CD4-positive, alpha-beta T cell treated with Interleukin-6 for 4 hours (primary cell): ENCODE data around the gene ABCB11.
"Not testable (repeated sequence)": the region's sequence is repeated elsewhere in the genome, so short reads cannot be mapped to it uniquely, and the experiment has no call there.

Source experiments
- DNase-seq: peaks from one replicate; pipeline ENCODE4 v3.0.0-alpha.2; 2020; ENCODE audit warnings: mixed read lengths

Gene ABCB11

GRCh38 chr2:169041594-169041993 lies 10.5 kb upstream of the ABCB11 start:
- no peak for DNase-seq

DNA sequence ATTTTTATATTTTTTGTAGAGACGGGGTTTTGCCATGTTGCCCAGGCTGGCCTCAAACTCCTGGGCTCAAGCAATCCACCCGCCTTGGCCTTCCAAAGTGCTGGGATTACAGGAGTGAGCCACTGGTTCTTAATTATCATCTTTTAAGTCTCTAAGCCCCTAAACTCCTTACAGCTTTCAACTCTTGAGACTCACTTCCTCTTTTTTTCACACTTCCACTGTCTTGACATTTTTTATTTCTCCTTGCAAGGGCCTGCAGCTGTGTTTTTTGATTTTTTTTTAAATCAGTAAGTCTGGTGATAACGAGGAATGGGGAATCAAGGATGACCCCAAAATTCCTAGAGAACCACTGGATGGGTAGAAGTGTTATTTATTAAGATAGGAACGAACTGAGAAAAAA lies 8.6 kb upstream of the ABCB11 start:
- DNase-seq: no peak

DNA sequence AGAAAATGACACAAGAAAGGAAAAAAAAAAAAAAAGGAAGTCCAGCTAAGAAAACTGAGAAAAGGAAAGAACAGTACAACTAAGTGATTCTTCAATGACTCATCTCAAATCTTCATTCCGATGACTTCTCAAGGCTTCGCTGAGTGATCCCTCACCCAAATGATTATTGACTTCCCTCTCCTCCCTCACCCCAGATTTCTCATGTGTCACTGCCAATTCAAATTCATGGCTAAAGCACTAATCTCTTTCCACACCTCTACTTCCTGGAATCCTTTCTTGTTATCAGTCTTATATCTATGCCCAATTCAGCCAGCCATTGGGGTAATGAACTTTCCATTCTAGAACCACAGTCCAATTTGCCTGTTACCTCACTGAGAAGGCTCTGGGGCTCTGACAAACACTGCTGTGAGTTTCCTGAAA lies 7.2 kb upstream of the ABCB11 start:
- no peak for DNase-seq

- no peak for DNase-seq
These were observed 5.8 kb upstream of the ABCB11 start for GRCh38 chr2:169036736-169037440.

DNA sequence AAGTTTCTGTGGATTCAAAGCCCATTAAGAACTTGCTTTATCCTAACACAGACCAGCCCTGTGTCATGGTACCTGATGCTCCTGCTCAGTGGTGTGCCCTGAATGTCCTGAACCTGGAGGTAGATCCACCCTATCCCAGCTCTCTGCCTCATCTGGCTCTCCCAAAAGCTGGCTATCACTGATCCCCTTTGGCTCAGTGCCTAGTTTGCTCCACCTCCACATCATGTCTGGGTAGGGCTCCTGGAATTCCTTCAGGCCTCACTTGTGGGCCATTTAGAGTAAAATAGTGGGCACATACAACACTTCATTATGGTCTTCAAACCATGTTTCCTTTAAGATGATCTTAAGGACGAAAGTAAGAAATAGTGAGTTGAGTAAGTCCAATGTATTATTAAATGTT lies 4.8 kb upstream of the ABCB11 start:
- DNase-seq: no peak

GRCh38 chr2:169034984-169035544 lies 3.9 kb upstream of the ABCB11 start:
- DNase-seq: no peak

GRCh38 chr2:169034256-169034655 lies 3.1 kb upstream of the ABCB11 start:
- no peak for DNase-seq

- no peak for DNase-seq
These were observed 1.8 kb downstream of the ABCB11 start for GRCh38 chr2:169029341-169029740.

DNA sequence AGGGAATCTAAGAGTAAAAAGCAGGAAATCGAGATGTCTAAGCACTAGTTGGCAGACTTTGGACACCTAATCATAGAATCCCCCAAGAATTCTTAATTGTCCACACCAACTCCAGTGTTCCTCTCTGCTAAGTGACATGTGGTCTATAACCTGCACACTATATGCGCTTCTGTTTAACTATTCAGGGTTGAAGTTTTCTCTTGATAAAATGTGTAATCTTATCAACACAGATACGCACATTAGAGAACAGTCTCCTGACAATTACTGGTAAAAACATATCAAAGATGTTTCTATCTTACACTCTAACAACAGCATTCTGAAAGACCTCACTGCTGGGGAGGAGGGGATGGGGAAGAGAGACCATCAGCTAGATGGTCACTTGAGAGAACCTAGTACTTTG lies 3.9 kb downstream of the ABCB11 start:
- DNase-seq: no peak

DNA sequence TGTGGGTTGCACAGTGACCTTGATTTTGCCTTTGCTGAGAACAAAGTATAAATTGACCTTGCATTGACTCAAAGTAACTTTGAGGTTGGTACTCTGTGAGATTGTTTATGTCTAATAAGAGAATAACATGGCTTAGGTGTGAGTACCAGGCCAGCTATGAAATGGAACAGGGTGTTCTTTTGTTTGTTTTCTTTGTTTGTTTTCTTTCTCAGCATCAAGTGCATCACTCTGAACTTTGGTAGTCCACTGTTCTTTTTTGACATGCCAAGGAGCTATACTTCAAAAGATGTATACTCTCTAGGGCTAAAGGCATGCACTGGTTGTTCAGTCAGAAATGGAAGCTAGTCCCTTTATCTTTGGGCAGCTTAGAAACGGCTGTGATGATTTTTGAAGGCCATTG lies 5.1 kb downstream of the ABCB11 start:
- no peak for DNase-seq

- DNase-seq: no peak
These were observed 8.0 kb downstream of the ABCB11 start for GRCh38 chr2:169023161-169023560.

GRCh38 chr2:169018390-169018789 lies 12.7 kb downstream of the ABCB11 start:
- DNase-seq: no peak

GRCh38 chr2:169015943-169016342 lies 15.2 kb downstream of the ABCB11 start:
- DNase-seq: no peak

DNA sequence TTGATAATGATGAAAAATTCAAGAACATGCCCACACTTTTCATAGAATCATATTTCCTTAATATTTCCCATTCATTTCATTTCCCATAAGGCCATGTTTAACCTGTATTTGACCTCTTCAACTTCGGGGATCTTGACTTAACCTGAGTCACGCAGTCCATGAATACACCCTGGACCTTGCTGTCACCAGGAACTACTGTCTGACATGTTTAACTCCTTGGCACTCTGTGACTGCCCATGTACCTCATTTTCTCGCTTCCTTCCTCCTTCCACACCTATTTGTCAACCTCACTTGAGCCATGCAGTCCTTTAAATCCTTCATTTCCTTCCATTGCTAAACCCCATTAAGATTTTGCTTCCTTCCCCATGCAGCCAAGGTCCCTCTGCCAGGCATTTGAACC lies 16.3 kb downstream of the ABCB11 start:
- no peak for DNase-seq

GRCh38 chr2:169013628-169014026 lies 17.5 kb downstream of the ABCB11 start:
- no peak for DNase-seq

GRCh38 chr2:169012812-169013627 lies 18.1 kb downstream of the ABCB11 start:
- DNase-seq: no peak

- DNase-seq: not testable (repeated sequence)
These were observed 18.8 kb downstream of the ABCB11 start for GRCh38 chr2:169012191-169012792.

- DNase-seq: no peak
These were observed 19.4 kb downstream of the ABCB11 start for GRCh38 chr2:169011698-169012097.

DNA sequence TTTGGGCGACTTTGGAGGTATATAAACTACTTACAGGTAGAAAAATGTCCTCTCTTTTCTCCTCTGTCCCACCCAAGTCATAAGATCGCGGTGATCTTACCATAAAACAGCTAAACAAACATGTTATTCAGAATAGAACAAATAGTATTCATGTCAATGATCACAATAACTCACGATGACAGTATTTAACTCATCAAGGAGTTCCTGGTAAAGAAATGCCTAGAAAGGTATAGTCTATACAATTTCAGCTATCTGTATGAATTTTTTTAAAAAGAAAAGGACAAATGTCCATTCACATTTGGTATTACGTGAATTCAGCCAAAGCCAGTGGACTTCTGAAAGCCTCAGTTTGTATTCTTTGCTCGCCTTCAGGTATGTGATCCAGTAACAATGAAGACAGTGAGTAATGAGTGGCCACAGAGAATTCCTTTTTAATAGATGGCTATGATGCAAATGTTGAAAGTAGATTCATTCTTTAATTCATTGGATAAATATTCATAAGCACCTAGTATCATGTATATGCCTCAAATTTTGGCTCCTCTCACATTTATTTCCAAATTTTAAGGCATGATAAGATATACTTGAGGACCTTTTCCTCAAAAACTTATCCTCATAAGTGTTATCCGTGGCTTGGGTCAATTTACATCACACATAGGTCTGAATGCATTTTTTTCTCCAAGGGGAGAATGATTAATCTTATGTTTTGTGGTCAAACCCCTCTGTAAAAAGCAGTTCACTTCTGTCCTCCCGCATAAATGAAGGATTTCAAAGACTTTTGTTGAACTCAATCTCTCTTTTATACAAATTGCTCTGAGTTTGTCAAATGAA lies 20.3 kb downstream of the ABCB11 start:
- no peak for DNase-seq

DNA sequence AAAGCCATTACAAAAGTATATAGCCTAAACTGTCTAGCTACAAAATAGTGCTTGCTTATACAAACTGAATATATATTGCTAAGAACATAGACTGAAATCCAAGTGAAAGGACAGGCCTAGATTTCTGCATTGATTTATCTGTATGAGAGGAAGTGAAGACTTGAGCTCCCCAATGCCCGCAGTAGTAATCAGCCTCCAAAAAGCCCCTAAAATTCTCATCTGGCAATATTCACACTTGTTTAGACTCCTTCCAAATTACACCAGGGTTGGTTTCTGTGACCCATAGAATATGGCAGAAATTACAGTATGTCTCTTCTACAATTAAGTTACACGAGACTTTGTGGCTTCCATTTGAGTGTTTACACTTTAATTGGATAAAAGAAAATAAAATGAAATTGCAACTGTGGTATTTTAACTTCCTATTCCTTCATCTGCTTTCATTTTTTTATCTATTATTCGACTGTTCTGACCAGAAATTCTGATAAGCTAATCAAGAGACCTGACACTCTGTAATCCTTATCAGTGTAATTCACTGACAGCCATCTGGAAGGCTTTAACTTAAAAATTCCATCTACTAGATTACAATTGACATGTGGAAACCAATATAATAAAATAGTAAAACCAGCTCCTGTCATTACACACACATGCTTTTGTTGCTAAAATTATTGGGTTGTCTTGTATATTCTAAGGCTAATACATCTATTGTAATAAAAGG lies 21.1 kb downstream of the ABCB11 start:
- no peak for DNase-seq

DNA sequence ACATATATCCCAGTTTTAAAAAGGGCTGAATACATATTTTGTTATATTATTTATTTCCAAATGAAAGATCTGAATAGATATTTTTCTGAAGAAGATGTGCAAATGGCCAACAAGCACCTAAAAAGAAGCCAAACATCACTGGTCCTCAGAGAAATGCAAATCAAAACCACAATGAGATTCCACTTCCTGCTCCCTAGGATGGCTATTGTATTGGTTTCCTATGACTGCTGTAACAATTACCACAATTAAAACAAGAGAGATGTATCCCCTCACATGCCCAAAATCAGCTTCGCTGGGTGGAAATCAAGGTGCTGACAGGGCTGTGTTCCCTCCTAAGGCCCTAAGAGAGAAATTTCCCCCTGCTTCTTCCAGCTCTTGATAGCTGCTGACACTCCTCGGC lies 23.2 kb downstream of the ABCB11 start:
- DNase-seq: no peak

- DNase-seq: no peak
These were observed 23.8 kb downstream of the ABCB11 start for GRCh38 chr2:169007356-169007755.
